NB4 (cell line): ENCODE measurements around the gene RECQL.

Experiments used
- CTCF ChIP-seq: IDR thresholded peaks from one replicate; pipeline ENCODE4 v1.5.1; 2012; ENCODE audit warnings: low read depth, low read length
- TF ChIP-seq, protein P1 (sequence below): IDR thresholded peaks from 2 replicates; pipeline ENCODE4 v1.6.1; 2011; ENCODE audit warnings: low read depth, low read length

DNA sequence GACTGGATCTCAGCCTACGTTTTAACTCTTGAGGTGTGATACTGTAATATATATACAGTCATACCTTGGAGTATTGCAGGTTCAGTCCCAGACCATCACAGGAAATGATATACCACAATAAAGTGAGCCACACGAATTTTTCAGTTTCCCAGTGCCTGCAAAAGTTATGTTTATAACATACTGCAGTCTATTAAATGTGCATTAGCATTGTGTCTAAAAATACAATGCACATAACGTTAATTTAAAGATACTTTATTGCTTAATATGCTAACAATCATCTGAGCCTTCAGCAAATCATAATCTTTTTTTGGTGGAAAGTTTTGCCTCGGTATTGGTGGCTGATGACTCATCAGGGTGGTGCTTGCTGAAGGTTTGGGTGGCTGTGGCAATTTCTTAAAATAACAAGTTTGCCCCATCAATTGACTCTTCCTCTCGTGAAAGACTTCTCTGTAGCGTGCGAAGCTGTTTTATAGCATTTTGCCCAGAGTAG, 45.1 kb downstream of the RECQL start:
- no peak for TF ChIP-seq CTCF
- TF ChIP-seq, protein P1, sequence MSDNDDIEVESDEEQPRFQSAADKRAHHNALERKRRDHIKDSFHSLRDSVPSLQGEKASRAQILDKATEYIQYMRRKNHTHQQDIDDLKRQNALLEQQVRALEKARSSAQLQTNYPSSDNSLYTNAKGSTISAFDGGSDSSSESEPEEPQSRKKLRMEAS: no peak
